ENCODE measurements around the gene PEAR1. TPM values are rescaled to one million over a fixed set of nuclear protein-coding genes. Genes with fewer than 3 reads are reported as not detected.

The PEAR1 gene
- total RNA-seq, 2 experiments from 2014 or later = not detected

GRCh38 chr1:156922986-156923669 is 29.6 kb downstream of the PEAR1 start:
- CTCF ChIA-PET (ENCODE audit: unreplicated experiment) = no interaction called here
- TF ChIP-seq EZH2phosphoT487 (IDR thresholded peaks at IDR 0.05; ENCODE audit: borderline replicate concordance, low read depth, low read length) (no peak), CTCF (conservative IDR thresholded peaks at IDR 0.05; ENCODE audit: low read length) (no peak)
- H2AFZ ChIP-seq (ENCODE audit: low read length) = no peak overlapping the region
- no peaks in the 10 kb centered on the region for H3K9me2 ChIP-seq (ENCODE audit: insufficient read depth, low read length)
- H4K20me1 ChIP-seq (ENCODE audit: insufficient read depth, low read length) = no peaks in the 10 kb centered on the region
- H3K27ac ChIP-seq (ENCODE audit: low read depth, low read length, poor library complexity, severe bottlenecking) = no peak overlapping the region
- intact Hi-C loops (cut with micrococcal nuclease; ENCODE audit: unreplicated experiment) = no loop called here
- POLR2A ChIA-PET = no interaction called here
- H3K4me1 ChIP-seq (ENCODE audit: insufficient read depth, low read length, poor library complexity, severe bottlenecking) = no peaks in the 10 kb centered on the region
- H3K9me3 ChIP-seq (ENCODE audit: low read length) = no peaks in the 10 kb centered on the region
- H3K79me2 ChIP-seq (ENCODE audit: insufficient read depth, low read depth, low read length) = no peaks in the 10 kb centered on the region
- no TSS peak for BruUV-seq (replicated peaks)
- DNase-seq (ENCODE audit: low spot score) = no peak
- H3K4me2 ChIP-seq (ENCODE audit: low read length) = no peak overlapping the region
- no peak overlapping the region for H3K4me3 ChIP-seq (ENCODE audit: low read depth, low read length, poor library complexity, severe bottlenecking)
- no peaks in the 10 kb centered on the region for H3K36me3 ChIP-seq (ENCODE audit: insufficient read depth, low read length)

- Histone ChIP-seq H3K9me2 (ENCODE audit: insufficient read depth, low read length) (no peaks in the 10 kb centered on the region), H3K79me2 (ENCODE audit: insufficient read depth, low read depth, low read length) (no peaks in the 10 kb centered on the region), H4K20me1 (ENCODE audit: insufficient read depth, low read length) (no peaks in the 10 kb centered on the region), H3K4me1 (ENCODE audit: insufficient read depth, low read length, poor library complexity, severe bottlenecking) (no peaks in the 10 kb centered on the region), H3K27ac (ENCODE audit: low read depth, low read length, poor library complexity, severe bottlenecking) (no peak overlapping the region), H3K4me3 (ENCODE audit: low read depth, low read length, poor library complexity, severe bottlenecking) (no peak overlapping the region), H3K4me2 (ENCODE audit: low read length) (no peak overlapping the region), H3K9me3 (ENCODE audit: low read length) (no peaks in the 10 kb centered on the region), H3K36me3 (ENCODE audit: insufficient read depth, low read length) (no peaks in the 10 kb centered on the region), H2AFZ (ENCODE audit: low read length) (no peak overlapping the region)
- ChIA-PET POLR2A (interaction anchor here (0.7 kb wide), 1 partner anchor 33 kb away, joined by 3 read pairs; no protein-coding TSS in a partner anchor), CTCF (ENCODE audit: unreplicated experiment) (interaction anchor here (0.6 kb wide), 1 partner anchor 107 kb away, joined by 3 read pairs; the partner anchor contains the start of gene SH2D2A)
- no TSS peak for BruUV-seq (replicated peaks)
- intact Hi-C loops (cut with micrococcal nuclease; ENCODE audit: unreplicated experiment) = no loop called here
- no peak for DNase-seq (ENCODE audit: low spot score)
- no peak for TF ChIP-seq EZH2phosphoT487 (IDR thresholded peaks at IDR 0.05; ENCODE audit: borderline replicate concordance, low read depth, low read length)
- TF ChIP-seq CTCF (conservative IDR thresholded peaks at IDR 0.05; ENCODE audit: low read length) = no peak
These were observed 30.4 kb downstream of the PEAR1 start for GRCh38 chr1:156923670-156924477.
